HG02852 (cell line): Measurements from ENCODE around the gene KDM8.

ENCODE experiments used
- ATAC-seq: cut with Tn5 transposase; IDR thresholded peaks from one replicate; pipeline ENCODE4 v1.9.1; 2021; ENCODE audit warnings: mild to moderate bottlenecking, moderate library complexity; ENCODE audit not compliant: unreplicated experiment

Gene KDM8

GRCh38 chr16:27228621-27229501, 25.5 kb downstream of the KDM8 start:
- no peak for ATAC-seq

DNA sequence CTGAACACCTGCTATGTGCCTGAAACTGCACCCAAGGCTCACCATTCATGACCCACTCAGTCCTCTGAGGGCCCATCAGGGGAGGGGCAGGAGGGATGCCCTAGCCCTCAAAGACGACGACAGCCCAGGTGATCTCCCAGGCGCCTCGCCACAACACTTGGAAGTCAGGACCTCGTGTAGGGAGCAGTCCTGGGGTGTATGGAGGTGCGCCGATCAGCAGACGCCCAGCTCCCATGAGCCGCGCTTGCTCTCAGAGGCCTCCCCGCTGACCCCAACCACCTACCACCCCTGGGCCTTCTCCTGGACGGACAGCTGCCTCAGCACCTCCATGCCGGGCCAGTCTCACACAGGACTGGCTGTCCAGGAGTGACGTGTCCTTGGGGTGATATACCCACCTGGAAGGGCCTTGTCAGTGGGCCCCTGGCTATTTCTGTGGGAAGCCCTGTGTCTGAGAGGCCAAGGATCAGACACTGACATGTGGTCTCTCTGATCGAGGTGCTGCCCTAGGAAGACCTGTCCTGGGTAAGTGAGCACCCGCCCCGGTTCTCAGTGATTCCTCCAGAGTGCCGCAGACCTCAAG, 26.7 kb downstream of the KDM8 start:
- ATAC-seq: no peak

DNA sequence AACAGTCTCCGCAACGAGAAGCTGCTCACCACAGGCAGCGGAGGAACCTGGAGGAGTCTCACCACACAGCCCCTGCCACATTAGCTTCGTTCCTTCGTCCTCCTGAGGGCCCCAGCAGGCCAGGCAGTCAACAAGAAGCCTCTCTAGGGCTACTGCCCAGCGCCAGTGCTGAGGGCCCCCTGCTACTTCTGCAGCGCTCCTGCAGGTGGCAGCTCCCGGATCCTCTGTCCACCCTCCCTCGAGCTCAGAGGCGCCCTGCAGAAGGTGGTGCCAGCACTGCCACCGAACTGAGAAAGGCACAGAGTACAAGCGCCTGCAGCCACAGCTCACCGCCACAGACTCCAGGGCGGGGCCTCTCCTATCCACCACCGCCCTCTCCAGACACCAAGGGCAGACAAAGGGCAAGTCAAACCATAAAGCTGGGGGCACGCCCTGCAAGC, 27.3 kb downstream of the KDM8 start:
- no peak for ATAC-seq

DNA sequence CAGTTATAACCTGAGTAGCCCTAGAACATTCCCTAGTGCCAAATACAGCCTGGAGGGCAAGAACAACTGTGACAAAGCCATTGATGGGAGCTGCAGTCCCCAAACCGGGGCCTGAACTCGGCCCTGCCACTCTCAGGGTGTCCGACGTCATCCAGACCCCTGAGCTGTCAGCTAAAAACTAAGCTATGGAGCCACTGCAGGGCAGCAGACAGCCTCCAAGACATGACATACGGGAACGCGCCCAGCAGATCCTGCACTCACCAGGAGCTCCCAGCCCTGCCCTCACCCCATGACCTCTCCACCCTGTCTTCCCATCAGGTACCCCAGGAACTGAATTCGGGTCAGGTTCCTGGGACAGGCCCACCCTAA, 28.4 kb downstream of the KDM8 start:
- ATAC-seq: no peak

DNA sequence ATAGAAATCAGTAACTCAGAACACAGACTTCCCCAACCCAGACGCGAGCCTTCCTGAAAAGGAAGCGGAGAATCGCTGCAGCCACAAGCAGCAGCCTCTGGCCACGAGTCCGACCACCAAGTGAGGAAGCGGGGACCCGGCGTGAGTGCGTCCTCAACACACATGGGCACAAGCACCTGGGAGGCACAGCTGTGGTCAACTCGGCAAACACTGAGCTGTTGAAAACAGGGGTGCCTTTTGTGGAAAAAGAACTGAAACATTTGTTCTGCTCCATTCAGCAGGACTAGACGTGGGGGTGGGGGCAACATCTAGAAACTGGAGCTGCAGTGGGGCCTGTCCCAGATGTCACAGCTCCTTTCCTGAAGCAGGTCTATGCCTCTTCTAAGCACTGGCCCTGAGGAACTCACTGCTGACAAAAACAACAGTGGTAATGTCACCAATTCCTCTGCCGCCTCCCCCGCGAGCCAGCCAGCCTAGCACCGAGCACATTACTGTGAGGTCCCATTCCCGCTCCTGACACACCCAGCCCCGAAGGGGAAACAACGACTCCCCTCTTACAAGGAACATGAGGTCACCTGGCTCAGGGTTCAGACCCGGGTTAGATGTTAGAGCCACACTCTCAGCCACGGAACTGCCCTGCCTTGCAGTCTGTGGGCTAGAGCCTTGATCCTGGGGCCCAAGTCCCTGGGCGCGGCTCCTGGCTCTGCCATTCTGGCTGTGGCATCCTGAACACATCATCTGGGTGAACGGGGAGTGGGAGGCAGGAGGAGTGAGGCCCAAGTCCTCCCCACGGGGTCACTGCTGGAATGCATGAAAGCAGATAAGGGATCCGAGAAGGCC, 29.0 kb downstream of the KDM8 start:
- ATAC-seq: peak; percentile 59

DNA sequence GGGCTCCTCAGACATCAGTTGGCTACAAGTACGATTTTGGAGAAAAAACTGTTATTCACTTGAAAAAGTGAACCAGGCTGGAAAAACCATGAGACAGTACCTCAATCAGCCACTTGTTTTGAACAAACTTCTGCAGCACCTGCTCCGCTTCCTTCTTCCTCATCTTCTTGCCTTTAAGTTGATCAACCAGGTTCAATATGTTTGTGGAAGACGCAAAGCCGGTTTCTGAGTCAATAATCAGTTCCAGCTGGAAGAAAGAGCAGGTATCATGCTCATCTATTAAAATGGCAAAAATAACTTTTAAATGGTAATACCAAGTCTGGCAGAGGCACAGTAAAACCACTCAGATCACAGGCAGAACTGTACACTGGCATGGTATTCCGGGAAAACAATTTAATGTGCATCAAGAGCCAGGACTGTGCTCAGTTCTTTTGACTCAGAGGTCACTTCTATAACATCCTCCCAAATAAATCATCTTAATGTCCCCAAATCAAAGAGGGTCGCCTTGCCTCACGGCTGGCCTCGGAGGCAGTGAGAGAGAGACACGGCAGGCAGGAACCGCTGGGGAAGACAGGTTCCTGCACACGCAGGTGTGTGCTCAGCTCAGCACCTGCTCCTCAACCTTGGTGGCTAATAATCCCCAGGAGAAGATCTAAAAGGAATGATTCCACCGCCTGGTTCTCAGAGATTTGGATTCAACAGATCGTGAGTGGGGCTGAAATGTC, 29.7 kb downstream of the KDM8 start:
- ATAC-seq: no peak

- no peak for ATAC-seq
Measured at GRCh38 chr16:27233731-27234130, 30.4 kb downstream of the KDM8 start.

DNA sequence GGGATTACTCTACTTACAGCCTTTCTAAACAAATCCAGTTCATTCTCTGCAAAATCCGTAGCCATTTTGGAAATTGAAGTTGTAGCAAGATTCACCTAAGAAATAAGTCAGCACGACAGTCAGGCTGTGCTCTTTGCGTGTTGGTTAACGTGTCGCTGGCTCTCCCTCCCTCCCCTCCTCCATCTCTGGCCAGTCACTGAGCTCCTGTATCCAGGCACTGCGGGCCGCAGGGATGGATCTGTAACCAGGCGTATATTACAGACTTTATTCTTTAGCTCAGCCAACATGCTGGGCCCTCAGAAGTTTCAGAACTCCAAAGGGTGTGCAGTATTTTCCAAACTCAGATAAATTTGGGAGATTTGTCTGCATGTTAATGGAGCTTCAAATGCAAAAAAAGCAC, 30.8 kb downstream of the KDM8 start:
- no peak for ATAC-seq

DNA sequence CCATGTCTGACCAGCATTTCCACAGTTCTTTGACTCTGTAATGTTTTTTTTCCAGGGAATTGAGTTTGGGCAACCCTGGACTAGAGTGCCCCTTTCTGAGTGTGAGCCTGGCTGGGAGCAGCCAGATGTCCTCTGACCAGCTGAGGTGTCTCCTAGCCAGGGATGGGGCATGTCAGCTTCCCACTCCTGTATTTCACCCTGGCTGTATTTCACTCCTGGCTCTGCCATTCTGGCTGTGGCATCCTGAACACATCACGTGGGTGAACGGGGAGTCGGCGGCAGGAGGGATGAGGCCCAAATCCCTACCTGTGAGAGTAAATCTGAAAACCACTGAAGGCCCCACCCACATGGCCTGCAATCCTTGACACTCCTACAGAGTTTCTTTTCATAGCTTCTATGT, 31.3 kb downstream of the KDM8 start:
- ATAC-seq: no peak

- ATAC-seq: no peak
Measured at GRCh38 chr16:27235055-27235937, 32.0 kb downstream of the KDM8 start.

GRCh38 chr16:27235938-27236245, 32.6 kb downstream of the KDM8 start:
- ATAC-seq: no peak

- no peak for ATAC-seq
Measured at GRCh38 chr16:27236635-27237218, 33.4 kb downstream of the KDM8 start.

DNA sequence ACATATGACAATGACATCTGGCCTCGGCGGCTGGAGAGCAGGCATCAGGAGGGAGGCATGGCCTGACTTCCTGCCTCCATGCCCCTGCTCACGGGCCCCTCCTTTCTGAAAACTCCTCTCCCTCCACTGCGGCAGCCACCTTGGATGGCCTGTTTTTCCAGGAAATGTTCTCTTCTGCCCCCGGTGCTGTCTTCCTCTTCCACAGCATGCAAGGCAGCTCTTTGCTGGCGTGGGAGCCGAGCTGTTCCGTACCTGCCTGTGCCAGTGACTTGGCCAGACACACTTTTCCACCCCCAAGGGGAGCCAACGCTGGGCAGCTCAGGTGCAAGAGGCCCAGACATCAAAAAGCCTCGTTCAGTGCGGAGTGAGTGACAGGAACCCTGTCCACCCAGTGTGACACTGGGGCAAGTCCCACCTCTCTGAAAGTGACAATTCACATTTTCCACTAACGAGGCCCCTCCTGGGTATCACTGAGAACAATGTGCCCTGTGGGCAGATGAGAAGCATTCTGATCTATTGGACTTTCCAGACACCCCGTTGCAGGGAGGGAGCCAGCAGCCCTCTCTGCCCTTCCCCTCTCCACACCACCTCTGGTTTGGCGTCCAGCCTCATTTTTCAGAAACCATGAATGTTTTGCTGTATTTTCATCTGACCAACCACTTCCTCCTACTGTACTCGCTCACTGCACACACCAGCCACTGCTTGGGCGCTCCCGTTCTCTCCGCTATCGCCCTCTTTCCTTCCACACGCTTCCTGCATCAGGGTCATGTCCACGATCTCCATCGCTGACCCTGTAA, 34.1 kb downstream of the KDM8 start:
- peak; percentile 60 for ATAC-seq

GRCh38 chr16:27238016-27238587, 34.8 kb downstream of the KDM8 start:
- peak; percentile 13 for ATAC-seq

GRCh38 chr16:27238591-27238990, 35.3 kb downstream of the KDM8 start:
- ATAC-seq: no peak

DNA sequence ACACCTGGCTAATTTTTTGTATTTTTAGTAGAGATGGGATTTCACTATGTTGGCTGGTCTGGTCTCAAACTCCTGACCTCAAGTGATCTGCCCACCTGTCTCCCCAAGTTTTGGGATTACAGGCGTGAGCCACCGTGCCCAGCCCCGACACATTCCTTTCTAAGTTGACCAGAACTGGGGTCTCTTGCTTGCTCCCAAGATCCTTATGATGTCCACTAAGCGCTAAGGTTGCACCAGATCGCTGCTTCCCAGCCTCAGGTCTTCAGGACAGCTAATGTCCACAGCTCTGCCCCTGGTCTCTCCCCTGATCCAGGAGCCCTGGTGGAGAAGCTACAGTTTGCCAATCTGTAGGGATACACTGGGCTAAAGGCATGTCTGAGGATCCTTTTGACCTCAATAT, 35.7 kb downstream of the KDM8 start:
- no peak for ATAC-seq

GRCh38 chr16:27239906-27240655, 36.8 kb downstream of the KDM8 start:
- no peak for ATAC-seq

DNA sequence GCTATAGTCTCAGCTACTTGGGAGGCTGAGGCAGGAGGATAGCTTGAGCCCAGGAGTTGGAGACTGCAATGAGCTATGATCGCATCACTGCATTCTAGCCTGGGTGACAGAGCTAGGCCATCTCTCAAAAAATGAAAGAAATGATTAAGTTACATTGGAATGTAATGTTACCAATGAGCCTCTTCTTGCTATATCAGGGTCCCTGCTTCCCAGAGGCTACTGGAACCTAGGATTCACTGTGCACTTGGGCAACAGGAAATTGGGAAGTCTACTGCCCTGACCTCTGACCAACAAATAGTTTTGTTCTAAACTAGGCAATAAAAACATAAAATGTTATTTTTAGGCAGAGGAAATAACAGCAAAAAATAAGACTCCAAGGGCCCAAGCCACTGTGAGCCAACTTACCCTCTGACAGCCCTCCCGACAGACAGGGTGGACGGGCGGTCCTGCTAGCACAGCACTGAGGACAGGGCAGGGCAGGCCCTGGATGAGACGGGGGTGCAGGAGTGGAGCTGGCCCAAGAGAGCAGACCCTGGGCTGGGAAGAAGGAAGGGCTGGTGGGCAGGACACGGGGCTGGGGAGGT, 37.7 kb downstream of the KDM8 start:
- no peak for ATAC-seq
